GM12891 (cell line): ENCODE measurements around the gene TRMT5.

Experiments used
- POLR2A ChIP-seq: IDR thresholded peaks from 2 replicates; pipeline ENCODE4 v1.6.1; 2011; ENCODE audit warnings: low read depth, low read length, control low read depth
- POLR2AphosphoS5 ChIP-seq: IDR thresholded peaks from 2 replicates; pipeline ENCODE4 v1.6.1; 2011; ENCODE audit warnings: low read depth, low read length, control low read depth
- POU2F2 ChIP-seq: IDR thresholded peaks from 2 replicates; pipeline ENCODE4 v1.6.1; 2011; ENCODE audit warnings: low read depth, mild to moderate bottlenecking, control low read depth, low read length, moderate library complexity
- SPI1 ChIP-seq: IDR thresholded peaks from 2 replicates; pipeline ENCODE4 v1.6.1; 2011; ENCODE audit warnings: low read depth, low read length, control low read depth
- TAF1 ChIP-seq: IDR thresholded peaks from 2 replicates; pipeline ENCODE4 v1.6.1; 2011; ENCODE audit warnings: low read depth, low read length, control low read depth

GRCh38 chr14:60956632-60957031 lies 24.2 kb downstream of the TRMT5 start:
- TF ChIP-seq POLR2A (no peak), POLR2AphosphoS5 (no peak), POU2F2 (no peak), TAF1 (no peak), SPI1 (no peak)
